Measurements from ENCODE around the gene BRSK2. TPM values are rescaled to one million over a fixed set of nuclear protein-coding genes. Genes with fewer than 3 reads are reported as not detected.

BRSK2 gene
- total and polyA plus RNA-seq, 2 of the 4 experiments (the other 2 are of a cell fraction): 0.18 to 0.62 TPM

- ATAC-seq (ENCODE audit: low read depth) (no peak), DNase-seq (no peak)
- Histone ChIP-seq H3K9me3 (ENCODE audit: control insufficient read depth, insufficient read depth, low read length) (peaks cover 32% of the 10 kb centered on the region), H4K91ac (ENCODE audit: insufficient read depth, low read depth, low read length) (no peak overlapping the region), H4K8ac (ENCODE audit: low read depth in 2 of 2, low read length in 2 of 2) (no peak overlapping the region), H2BK15ac (ENCODE audit: low read depth, low read length) (no peak overlapping the region), H2AK9ac (replicated peaks; ENCODE audit: low read depth, low read length, poor library complexity) (no peak overlapping the region), H3K23ac (ENCODE audit: low read depth, low read length) (no peak overlapping the region), H3K4me2 (ENCODE audit: low read depth, low read length) (no peak overlapping the region), H4K20me1 (ENCODE audit: insufficient read depth, low read length) (no peaks in the 10 kb centered on the region), H2BK5ac (ENCODE audit: low read depth, low read length, poor library complexity, severe bottlenecking) (no peak overlapping the region), H3K4me1 (ENCODE audit: control insufficient read depth, insufficient read depth, low read length) (no peaks in the 10 kb centered on the region), H3K9me1 (ENCODE audit: insufficient read depth, low read length) (no peaks in the 10 kb centered on the region), H2BK120ac (ENCODE audit: low read depth, low read length) (no peak overlapping the region), H3K18ac (ENCODE audit: low read depth, low read length) (no peak overlapping the region), H3K56ac (ENCODE audit: extremely low read depth, insufficient read depth, low read length) (no peak overlapping the region), H3K4ac (ENCODE audit: low read depth, low read length) (no peak overlapping the region), H3K27ac (ENCODE audit: insufficient read depth, low read length) (no peak overlapping the region), H3K36me3 (ENCODE audit: control insufficient read depth, insufficient read depth, low read length) (no peaks in the 10 kb centered on the region), H4K5ac (ENCODE audit: low read depth, low read length) (no peak overlapping the region), H2BK20ac (ENCODE audit: low read depth, low read length) (no peak overlapping the region), H3K4me3 (ENCODE audit: insufficient read depth, low read depth, low read length) (no peak overlapping the region), H3K79me1 (ENCODE audit: low read depth in 1 of 2, low read length in 2 of 2) (no peaks in the 10 kb centered on the region), H3K9ac (ENCODE audit: low read depth, low read length) (no peak overlapping the region), H3K27me3 (ENCODE audit: control insufficient read depth, insufficient read depth, low read length) (peaks cover 10% of the 10 kb centered on the region; the same call in 1 of the 2 replicates), H2AFZ (replicated peaks; ENCODE audit: low read length, poor library complexity) (no peak overlapping the region), H2AK5ac (ENCODE audit: low read depth, low read length) (no peak overlapping the region), H3K14ac (replicated peaks; ENCODE audit: low read depth, low read length) (no peak overlapping the region)
- 70% methylated on average over 2 of the region's 8 CpGs; no CpG with 5 or more reads in 1 of the 2 experiments for WGBS, 2 experiments (ENCODE audit: extremely low coverage in 2 of 2, insufficient read length in 1 of 2)
- TF ChIP-seq CHD1 (IDR thresholded peaks at IDR 0.05; ENCODE audit: low read depth, low read length): no peak
- no peak for TF ChIP-seq ELK1 (IDR thresholded peaks at IDR 0.05; ENCODE audit: borderline replicate concordance, low read depth, low read length)
- no peak for TF ChIP-seq MAFK (IDR thresholded peaks at IDR 0.05; ENCODE audit: low read depth, low read length)
- no peak for TF ChIP-seq SMC3 (IDR thresholded peaks at IDR 0.05; ENCODE audit: low read depth, low read length)
- TF ChIP-seq RCOR1 (IDR thresholded peaks at IDR 0.05; ENCODE audit: insufficient replicate concordance, low read length): no peak
- no peak for TF ChIP-seq NFE2L2 (IDR thresholded peaks at IDR 0.05; ENCODE audit: low read depth, low read length)
- TF ChIP-seq USF2 (IDR thresholded peaks at IDR 0.05; ENCODE audit: low read depth, low read length): no peak
- no peak for TF ChIP-seq MAZ (IDR thresholded peaks at IDR 0.05; ENCODE audit: borderline replicate concordance, low read depth, low read length)
- TF ChIP-seq CTCF (conservative IDR thresholded peaks at IDR 0.05; ENCODE audit: low read depth, low read length): no peak
- TF ChIP-seq CEBPB (IDR thresholded peaks at IDR 0.05; ENCODE audit: low read depth, low read length): no peak
- TF ChIP-seq FOS (IDR thresholded peaks at IDR 0.05; ENCODE audit: low read depth, low read length): no peak
- TF ChIP-seq POLR2A (IDR thresholded peaks at IDR 0.05; ENCODE audit: low read depth, low read length): no peak
- TF ChIP-seq BHLHE40 (IDR thresholded peaks at IDR 0.05; ENCODE audit: low read depth, low read length): no peak
- no peak for TF ChIP-seq RFX5 (IDR thresholded peaks at IDR 0.05; ENCODE audit: low read depth, low read length)
- TF ChIP-seq RAD21 (IDR thresholded peaks at IDR 0.05; ENCODE audit: low read length): no peak
- TF ChIP-seq MXI1 (IDR thresholded peaks at IDR 0.05; ENCODE audit: borderline replicate concordance, low read depth, low read length): no peak
- intact Hi-C loops (cut with micrococcal nuclease): no loop called here
- dilution Hi-C loops (cut with HindIII; ENCODE audit: low sequenced_read_pairs, unreplicated experiment): no loop called here
- ChIA-PET CTCF (no interaction called here), POLR2A (ENCODE audit: unreplicated experiment) (no interaction called here)
- in situ Hi-C loops (cut with MboI; ENCODE audit: low sequenced_read_pairs): no loop called here
- BruUV-seq (replicated peaks): no TSS peak
These were observed 22.0 kb upstream of the BRSK2 start for GRCh38 chr11:1367721-1368120.

Measured in IMR-90 (cell line).